Heart left ventricle (tissue), 16 donors: ENCODE data around the gene DNAAF8. TPM values are rescaled to one million over a fixed set of nuclear protein-coding genes. Genes with fewer than 3 reads are reported as not detected.

Source experiments
- ATAC-seq, 4 donors: fragments of 200-7000 bp; cut with Tn5 transposase; one replicate each; pipeline ENCODE4 v1.9.1; 2020 to 2022; ENCODE audit warnings: moderate library complexity in 4 of 4, mild to moderate bottlenecking in 3 of 4, moderate number of reproducible peaks in 1 of 4
- DNase-seq, 5 donors: peaks; one replicate each; pipeline ENCODE4 v3.0.0-alpha.2; 2020
- H3K27ac ChIP-seq, 12 donors: fragments of 200-600 bp; sonication (generic) in 4 of 12; one replicate each; pipeline versions ENCODE4 v1.5.0 to v1.8.0; 2016 to 2022; ENCODE audit warnings: mild to moderate bottlenecking in 2 of 12
- H3K27me3 ChIP-seq, 9 donors: fragments of 200-600 bp; sonication (generic) in 2 of 9; one replicate each; pipeline versions ENCODE4 v1.5.1 to v1.8.0; 2016 to 2022; ENCODE audit warnings: mild to moderate bottlenecking in 3 of 9
- H3K36me3 ChIP-seq, 9 donors: fragments of 200-600 bp; sonication (generic) in 2 of 9; one replicate each; pipeline versions ENCODE4 v1.5.0 to v1.8.0; 2018 to 2022; ENCODE audit warnings: mild to moderate bottlenecking in 2 of 9
- H3K4me1 ChIP-seq, 12 donors: fragments of 200-600 bp; sonication (generic) in 4 of 12; one replicate each; pipeline versions ENCODE4 v1.5.0 to v1.8.0; 2016 to 2022; ENCODE audit warnings: mild to moderate bottlenecking in 3 of 12
- H3K4me3 ChIP-seq, 12 donors: fragments of 200-600 bp; sonication (generic) in 4 of 12; one replicate each; pipeline versions ENCODE4 v1.5.0 to v1.8.0; 2017 to 2022; ENCODE audit warnings: mild to moderate bottlenecking in 9 of 12, moderate library complexity in 4 of 12
- H3K9me3 ChIP-seq, 12 donors: fragments of 200-600 bp; sonication (generic) in 4 of 12; one replicate each; pipeline versions ENCODE4 v1.5.0 to v1.8.0; 2016 to 2022; ENCODE audit warnings: mild to moderate bottlenecking in 1 of 12
- POLR2A ChIP-seq, 2 donors: fragments of 450-650 bp; IDR thresholded peaks; one replicate each; pipeline ENCODE4 v1.6.1; 2017; ENCODE audit warnings: antibody characterized with exemption in 2 of 2, mild to moderate bottlenecking in 2 of 2, moderate library complexity in 2 of 2
- WGBS, 4 donors: extraction: QIAGEN DNeasy Blood & Tissue Kit in 2 of 4; methylation state at CpG; one replicate each; pipeline versions ENCODE4 v1.1.5 to v1.1.7; 2013 to 2018; 5-methylcytosine and 5-hydroxymethylcytosine counted together
- intact Hi-C, 10 donors: fragments of 100-400 bp; cut with DNase I; formaldehyde crosslinking; loops; one replicate each; pipeline versions ENCODE4 v1.11.1 to v1.14.2; 2022
- polyA plus RNA-seq, 2 donors: library from polyadenylated mRNA; stranded (reverse); fragments of 200-250 nt; gene quantifications; one replicate each; pipeline ENCODE4 v1.2.3, GENCODE V29; 2013
- total RNA-seq, 9 donors: library from RNA; depleted of rRNA in 2 of 9; stranded (reverse); fragments of >200 nt in 2 of 9; fragmentation: NEBNext Ultra II Directional in 3 of 9; extraction: Animal tissue kit (Norgen Biotek cat#: 25700) in 3 of 9; gene quantifications; one replicate each; pipeline versions ENCODE4 v1.1.0 to v1.2.4, GENCODE V29; 2016 to 2023
- TF ChIP-seq, protein P1 (sequence below), 12 donors: fragments of 200-600 bp; sonication (generic) in 4 of 12; IDR thresholded peaks; one replicate each; pipeline versions ENCODE4 v1.5.0 to v1.8.0; 2018 to 2022; ENCODE audit warnings: antibody characterized with exemption in 12 of 12, mild to moderate bottlenecking in 5 of 12
- donor health status: ischemic (EF 13 %, LVEDD 7.1; RV severe dilation, severe dysfunction).
- donor health status: healthy with polysubstance abuse.
- donor health status: DM: no; HTN: yes; CAD: no.
- donor health status: DM: no; HTN: no; CAD: no.
- donor health status: ischemic (EF 25% LVEDD 6.9; RV normal size, moderate dysfunction).
- donor health status: ischemic (EF 25% LVEDD 5.7; RV mildly dilated, moderate dysfunction).
- donor health status: healthy.
- donor health status: DM: yes; HTN: yes; CAD: no.
- donor health status: ischemic (EF 35%, LVEDD 5.7; RV mildly dilated, moderate dysfunction).
- donor health status: nonischemic (EF 11% LVEDD 7.7; RV severe dilation, severe dysfunction).
- donor health status: DM: yes; HTN: yes; CAD: no.
- donor health status: PGD.
- donor health status: ischemic (EF 29% LVEDD 5.4; RV normal size, mild dysfunction).
- donor health status: nonischemic (EF 23%, LVEDD 6.1; RV moderate dilation, normal function).

DNAAF8 gene
- total and polyA plus RNA-seq, 11 donors: 0.34 to 3.4 (median 0.91) TPM

DNA sequence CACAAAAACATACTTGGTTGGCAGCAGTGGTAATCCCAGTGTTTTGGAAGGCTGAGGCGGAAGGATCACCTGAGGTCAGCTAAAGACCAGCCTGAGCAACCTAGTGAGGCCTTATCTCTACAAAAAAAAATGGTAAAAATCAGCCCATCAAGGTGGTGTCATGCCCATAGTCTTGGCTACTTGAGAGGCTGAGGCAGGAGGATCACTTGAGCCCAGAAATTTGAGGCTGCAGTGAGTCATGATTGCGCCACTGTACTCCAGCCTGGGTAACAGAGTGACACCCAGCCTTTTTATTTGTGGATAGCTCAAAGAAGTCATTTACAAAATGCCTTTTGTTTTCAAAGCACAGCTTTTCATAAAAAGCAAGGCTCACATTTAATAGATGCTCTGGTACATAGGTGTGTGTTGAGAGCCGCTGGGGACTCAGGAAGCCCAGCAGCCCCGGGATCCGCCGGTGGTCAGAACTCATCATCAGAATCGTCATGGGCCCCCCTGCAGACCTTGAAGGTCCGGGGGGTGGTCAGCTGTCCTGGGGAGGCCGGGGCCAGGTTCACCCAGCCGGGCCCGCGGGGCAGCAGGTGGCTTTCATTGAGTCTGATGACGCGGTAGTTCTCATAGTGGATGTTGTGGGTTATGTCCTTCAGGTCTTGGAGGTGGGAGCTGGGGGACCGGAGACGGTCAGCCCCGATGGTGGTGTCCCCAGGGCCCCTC is 43.2 kb downstream of the DNAAF8 start:
- TF ChIP-seq POLR2A (IDR thresholded peaks at IDR 0.05): no peak
- TF ChIP-seq, protein P1, sequence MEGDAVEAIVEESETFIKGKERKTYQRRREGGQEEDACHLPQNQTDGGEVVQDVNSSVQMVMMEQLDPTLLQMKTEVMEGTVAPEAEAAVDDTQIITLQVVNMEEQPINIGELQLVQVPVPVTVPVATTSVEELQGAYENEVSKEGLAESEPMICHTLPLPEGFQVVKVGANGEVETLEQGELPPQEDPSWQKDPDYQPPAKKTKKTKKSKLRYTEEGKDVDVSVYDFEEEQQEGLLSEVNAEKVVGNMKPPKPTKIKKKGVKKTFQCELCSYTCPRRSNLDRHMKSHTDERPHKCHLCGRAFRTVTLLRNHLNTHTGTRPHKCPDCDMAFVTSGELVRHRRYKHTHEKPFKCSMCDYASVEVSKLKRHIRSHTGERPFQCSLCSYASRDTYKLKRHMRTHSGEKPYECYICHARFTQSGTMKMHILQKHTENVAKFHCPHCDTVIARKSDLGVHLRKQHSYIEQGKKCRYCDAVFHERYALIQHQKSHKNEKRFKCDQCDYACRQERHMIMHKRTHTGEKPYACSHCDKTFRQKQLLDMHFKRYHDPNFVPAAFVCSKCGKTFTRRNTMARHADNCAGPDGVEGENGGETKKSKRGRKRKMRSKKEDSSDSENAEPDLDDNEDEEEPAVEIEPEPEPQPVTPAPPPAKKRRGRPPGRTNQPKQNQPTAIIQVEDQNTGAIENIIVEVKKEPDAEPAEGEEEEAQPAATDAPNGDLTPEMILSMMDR (IDR thresholded peaks at IDR 0.05): no peak
- intact Hi-C loops: no loop called here
- DNase-seq: no peak
- no peaks in the 10 kb centered on the region for H3K4me1 ChIP-seq
- H3K9me3 ChIP-seq: no peaks in the 10 kb centered on the region
- WGBS, 4 donors: 71 to 87% (median 85%) methylated on average over 10 to 17 of the region's 17 CpGs
- H3K27ac ChIP-seq: no peak overlapping the region
- H3K27me3 ChIP-seq: no peaks in the 10 kb centered on the region
- no peaks in the 10 kb centered on the region for H3K36me3 ChIP-seq
- no peak overlapping the region for H3K4me3 ChIP-seq
- no peak for ATAC-seq

DNA sequence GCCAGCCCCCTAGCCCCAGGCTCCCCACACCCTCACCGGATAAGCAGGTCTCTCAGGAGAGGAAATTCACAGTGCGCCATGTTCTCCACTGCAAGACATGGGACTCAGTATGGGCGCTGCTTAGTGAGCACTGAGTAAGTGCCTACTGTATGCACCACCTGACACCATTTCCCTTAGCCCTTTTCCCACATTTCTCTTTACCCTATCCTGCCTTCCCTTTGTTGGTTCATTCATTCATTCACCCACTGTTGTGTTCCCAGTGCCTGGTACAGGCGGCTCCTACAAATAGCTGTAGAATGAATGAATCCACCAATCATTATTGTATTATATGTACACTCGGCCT is 43.7 kb downstream of the DNAAF8 start:
- DNase-seq: no peak
- no peak for ATAC-seq
- no peak for TF ChIP-seq POLR2A (IDR thresholded peaks at IDR 0.05)
- TF ChIP-seq, protein P1 (IDR thresholded peaks at IDR 0.05): no peak
- no peaks in the 10 kb centered on the region for H3K36me3 ChIP-seq
- H3K27me3 ChIP-seq: no peaks in the 10 kb centered on the region
- no peaks in the 10 kb centered on the region for H3K4me1 ChIP-seq
- 86 to 90% (median 89%) methylated on average over 4 to 5 of the region's 5 CpGs for WGBS, 4 donors
- intact Hi-C loops: no loop called here
- H3K27ac ChIP-seq: no peak overlapping the region
- no peaks in the 10 kb centered on the region for H3K9me3 ChIP-seq
- no peak overlapping the region for H3K4me3 ChIP-seq

- TF ChIP-seq POLR2A (IDR thresholded peaks at IDR 0.05): no peak
- TF ChIP-seq, protein P1 (IDR thresholded peaks at IDR 0.05): no peak
- Histone ChIP-seq H3K36me3 (no peaks in the 10 kb centered on the region), H3K27ac (no peak overlapping the region), H3K27me3 (no peaks in the 10 kb centered on the region), H3K4me3 (no peak overlapping the region), H3K4me1 (no peaks in the 10 kb centered on the region), H3K9me3 (no peaks in the 10 kb centered on the region)
- ATAC-seq (no peak), DNase-seq (no peak)
- 84 to 92% (median 88%) methylated on average over 4 of the region's 4 CpGs for WGBS, 4 donors
- intact Hi-C loops: no loop called here
Measured at GRCh38 chr16:4780235-4780634, 45.9 kb downstream of the DNAAF8 start.

- intact Hi-C loops: no loop called here
- Histone ChIP-seq H3K9me3 (no peaks in the 10 kb centered on the region), H3K27me3 (no peaks in the 10 kb centered on the region), H3K27ac (no peak overlapping the region), H3K4me3 (no peak overlapping the region), H3K4me1 (no peaks in the 10 kb centered on the region), H3K36me3 (no peaks in the 10 kb centered on the region)
- TF ChIP-seq POLR2A (IDR thresholded peaks at IDR 0.05): no peak
- TF ChIP-seq, protein P1 (IDR thresholded peaks at IDR 0.05): no peak
- no peak for DNase-seq
- ATAC-seq: no peak
- 76 to 89% (median 87%) methylated on average over 20 to 25 of the region's 25 CpGs for WGBS, 4 donors
Measured at GRCh38 chr16:4783251-4783950, 49.1 kb downstream of the DNAAF8 start.
